Adipocyte (in vitro differentiated cells): Measurements from ENCODE around the gene PIP5KL1.
A peak's percentile ranks its signal among the peaks of the same experiment; 100 is the strongest.

Experiments used
- DNase-seq: peaks from one replicate; pipeline ENCODE4 v3.0.0-alpha.2; 2015; ENCODE audit warnings: low read depth
- H3K27me3 ChIP-seq: replicated peaks from 2 replicates; pipeline ENCODE4 v1.7.0; 2013; ENCODE audit warnings: mild to moderate bottlenecking, low read length, moderate library complexity; ENCODE audit not compliant: control insufficient read depth, insufficient read depth
- H3K36me3 ChIP-seq: 2 replicates; pipeline ENCODE4 v1.7.0; 2013; ENCODE audit warnings: low read length, mild to moderate bottlenecking, moderate library complexity; ENCODE audit not compliant: control insufficient read depth, insufficient read depth, severe bottlenecking
- H3K4me1 ChIP-seq: 2 replicates; pipeline ENCODE4 v1.7.0; 2013; ENCODE audit warnings: mild to moderate bottlenecking, low read length, moderate library complexity; ENCODE audit not compliant: control insufficient read depth, insufficient read depth
- H3K4me3 ChIP-seq: 2 replicates; pipeline ENCODE4 v1.7.0; 2013; ENCODE audit warnings: mild to moderate bottlenecking, low read length, moderate library complexity
- H3K9ac ChIP-seq: 2 replicates; pipeline ENCODE4 v1.7.0; 2013; ENCODE audit warnings: mild to moderate bottlenecking, low read length, moderate library complexity
- H3K9me3 ChIP-seq: 2 replicates; pipeline ENCODE4 v1.7.0; 2013; ENCODE audit warnings: mild to moderate bottlenecking, low read length, moderate library complexity; ENCODE audit not compliant: control insufficient read depth

The PIP5KL1 gene

GRCh38 chr9:127965953-127966352, 35.4 kb upstream of the PIP5KL1 start:
- Histone ChIP-seq H3K4me1 (peaks cover 61% of the 10 kb centered on the region), H3K27me3 (no peaks in the 10 kb centered on the region), H3K36me3 (no peaks in the 10 kb centered on the region), H3K9me3 (no peaks in the 10 kb centered on the region), H3K4me3 (no peak overlapping the region), H3K9ac (peak overlapping the region; percentile 62)
- no peak for DNase-seq

- no peaks in the 10 kb centered on the region for H3K36me3 ChIP-seq
- peaks cover 59% of the 10 kb centered on the region for H3K4me1 ChIP-seq
- H3K9me3 ChIP-seq, result no peaks in the 10 kb centered on the region
- DNase-seq, result no peak
- no peak overlapping the region for H3K4me3 ChIP-seq
- peak overlapping the region; percentile 1 for H3K9ac ChIP-seq
- H3K27me3 ChIP-seq, result no peaks in the 10 kb centered on the region
Observed at GRCh38 chr9:127963359-127964064, 32.9 kb upstream of the PIP5KL1 start.

GRCh38 chr9:127963041-127963358, 32.4 kb upstream of the PIP5KL1 start:
- no peak overlapping the region for H3K4me3 ChIP-seq
- no peaks in the 10 kb centered on the region for H3K36me3 ChIP-seq
- peaks cover 54% of the 10 kb centered on the region for H3K4me1 ChIP-seq
- H3K27me3 ChIP-seq, result no peaks in the 10 kb centered on the region
- no peaks in the 10 kb centered on the region for H3K9me3 ChIP-seq
- H3K9ac ChIP-seq, result peak overlapping the region; percentile 1
- DNase-seq, result no peak

- Histone ChIP-seq H3K36me3 (no peaks in the 10 kb centered on the region), H3K9me3 (no peaks in the 10 kb centered on the region), H3K9ac (no peak overlapping the region), H3K27me3 (no peaks in the 10 kb centered on the region), H3K4me1 (peaks cover 48% of the 10 kb centered on the region), H3K4me3 (no peak overlapping the region)
- no peak for DNase-seq
Observed at GRCh38 chr9:127962278-127962677, 31.7 kb upstream of the PIP5KL1 start.

GRCh38 chr9:127961613-127962155, 31.1 kb upstream of the PIP5KL1 start:
- H3K9ac ChIP-seq, result no peak overlapping the region
- DNase-seq, result no peak
- H3K4me3 ChIP-seq, result no peak overlapping the region
- no peaks in the 10 kb centered on the region for H3K9me3 ChIP-seq
- H3K27me3 ChIP-seq, result no peaks in the 10 kb centered on the region
- H3K36me3 ChIP-seq, result no peaks in the 10 kb centered on the region
- H3K4me1 ChIP-seq, result peaks cover 42% of the 10 kb centered on the region

- H3K27me3 ChIP-seq, result no peaks in the 10 kb centered on the region
- peaks cover 37% of the 10 kb centered on the region for H3K4me1 ChIP-seq
- H3K9me3 ChIP-seq, result no peaks in the 10 kb centered on the region
- H3K9ac ChIP-seq, result peak overlapping the region; percentile 32
- no peak overlapping the region for H3K4me3 ChIP-seq
- H3K36me3 ChIP-seq, result no peaks in the 10 kb centered on the region
- no peak for DNase-seq
Observed at GRCh38 chr9:127961155-127961490, 30.5 kb upstream of the PIP5KL1 start.

- H3K36me3 ChIP-seq, result no peaks in the 10 kb centered on the region
- H3K9ac ChIP-seq, result peak overlapping the region; percentile 32
- peaks cover 31% of the 10 kb centered on the region for H3K4me1 ChIP-seq
- no peak overlapping the region for H3K4me3 ChIP-seq
- no peaks in the 10 kb centered on the region for H3K9me3 ChIP-seq
- H3K27me3 ChIP-seq, result no peaks in the 10 kb centered on the region
- peak; percentile 75 for DNase-seq
Observed at GRCh38 chr9:127960410-127961154, 30.0 kb upstream of the PIP5KL1 start.

- H3K27me3 ChIP-seq, result no peaks in the 10 kb centered on the region
- H3K9ac ChIP-seq, result peak overlapping the region; percentile 7
- peaks cover 27% of the 10 kb centered on the region for H3K4me1 ChIP-seq
- DNase-seq, result no peak
- H3K9me3 ChIP-seq, result no peaks in the 10 kb centered on the region
- H3K36me3 ChIP-seq, result no peaks in the 10 kb centered on the region
- no peak overlapping the region for H3K4me3 ChIP-seq
Observed at GRCh38 chr9:127959841-127960409, 29.3 kb upstream of the PIP5KL1 start.

- Histone ChIP-seq H3K27me3 (no peaks in the 10 kb centered on the region), H3K4me3 (no peak overlapping the region), H3K36me3 (no peaks in the 10 kb centered on the region), H3K9me3 (no peaks in the 10 kb centered on the region), H3K4me1 (peaks cover 27% of the 10 kb centered on the region), H3K9ac (no peak overlapping the region)
- no peak for DNase-seq
Observed at GRCh38 chr9:127959398-127959797, 28.8 kb upstream of the PIP5KL1 start.

GRCh38 chr9:127958728-127959127, 28.2 kb upstream of the PIP5KL1 start:
- no peak overlapping the region for H3K4me3 ChIP-seq
- no peaks in the 10 kb centered on the region for H3K9me3 ChIP-seq
- peaks cover 27% of the 10 kb centered on the region for H3K4me1 ChIP-seq
- no peaks in the 10 kb centered on the region for H3K36me3 ChIP-seq
- no peak overlapping the region for H3K9ac ChIP-seq
- DNase-seq, result no peak
- no peaks in the 10 kb centered on the region for H3K27me3 ChIP-seq

- Histone ChIP-seq H3K27me3 (no peaks in the 10 kb centered on the region), H3K36me3 (no peaks in the 10 kb centered on the region), H3K9me3 (no peaks in the 10 kb centered on the region), H3K4me1 (peaks cover 7% of the 10 kb centered on the region), H3K9ac (no peak overlapping the region), H3K4me3 (no peak overlapping the region)
- no peak for DNase-seq
Observed at GRCh38 chr9:127955294-127956015, 24.9 kb upstream of the PIP5KL1 start.
